HG02973 (cell line): ENCODE data around the gene EDIL3.
"Not testable (repeated sequence)": the region's sequence is repeated elsewhere in the genome, so short reads cannot be mapped to it uniquely, and the experiment has no call there.

Experiments used
- ATAC-seq: cut with Tn5 transposase; IDR thresholded peaks from one replicate; pipeline ENCODE4 v1.9.1; 2021; ENCODE audit warnings: moderate library complexity; ENCODE audit not compliant: unreplicated experiment

Gene EDIL3

GRCh38 chr5:84085387-84086041, 299.2 kb downstream of the EDIL3 start:
- ATAC-seq = no peak

GRCh38 chr5:84080908-84081307, 303.8 kb downstream of the EDIL3 start:
- ATAC-seq = no peak

GRCh38 chr5:84072339-84072738, 312.3 kb downstream of the EDIL3 start:
- no peak for ATAC-seq

- no peak for ATAC-seq
Measured at GRCh38 chr5:84069608-84070179, 315.0 kb downstream of the EDIL3 start.

- ATAC-seq = no peak
Measured at GRCh38 chr5:84063041-84063440, 321.6 kb downstream of the EDIL3 start.

GRCh38 chr5:84059672-84060071, 325.0 kb downstream of the EDIL3 start:
- ATAC-seq = no peak

- ATAC-seq = no peak
Measured at GRCh38 chr5:84058561-84058960, 326.1 kb downstream of the EDIL3 start.

- no peak for ATAC-seq
Measured at GRCh38 chr5:84057211-84057610, 327.5 kb downstream of the EDIL3 start.

GRCh38 chr5:84045964-84046363, 338.7 kb downstream of the EDIL3 start:
- no peak for ATAC-seq

GRCh38 chr5:84036842-84037241, 347.8 kb downstream of the EDIL3 start:
- no peak for ATAC-seq

- ATAC-seq = no peak
Measured at GRCh38 chr5:84032324-84032723, 352.4 kb downstream of the EDIL3 start.

- no peak for ATAC-seq
Measured at GRCh38 chr5:84028093-84028492, 356.6 kb downstream of the EDIL3 start.

- ATAC-seq = not testable (repeated sequence)
Measured at GRCh38 chr5:84018521-84018920, 366.2 kb downstream of the EDIL3 start.

- ATAC-seq = no peak
Measured at GRCh38 chr5:84017523-84018172, 367.0 kb downstream of the EDIL3 start.

- ATAC-seq = no peak
Measured at GRCh38 chr5:84016085-84016484, 368.6 kb downstream of the EDIL3 start.

GRCh38 chr5:84014966-84015365, 369.7 kb downstream of the EDIL3 start:
- no peak for ATAC-seq

- ATAC-seq = no peak
Measured at GRCh38 chr5:83993803-83994202, 390.9 kb downstream of the EDIL3 start.

- no peak for ATAC-seq
Measured at GRCh38 chr5:83991566-83992224, 393.0 kb downstream of the EDIL3 start.

GRCh38 chr5:83988293-83988685, 396.4 kb downstream of the EDIL3 start:
- no peak for ATAC-seq

- no peak for ATAC-seq
Measured at GRCh38 chr5:83987513-83988292, 397.0 kb downstream of the EDIL3 start.

- no peak for ATAC-seq
Measured at GRCh38 chr5:83983852-83984251, 400.8 kb downstream of the EDIL3 start.
